Common myeloid progenitor, CD34-positive (primary cell): Measurements from ENCODE around the gene TARBP1.

Source experiments
- CTCF ChIA-PET: fragments of 350-600 bp; sonication (Branson Sonifier 250); formaldehyde crosslinking; loops from one replicate; lab custom pipeline; 2021; ENCODE audit warnings: antibody characterized with exemption; lab: Charles Lee
- POLR2A ChIA-PET: fragments of 350-600 bp; sonication (Branson Sonifier 250); formaldehyde crosslinking; loops from one replicate; lab custom pipeline; 2021; ENCODE audit warnings: antibody characterized with exemption; lab: Charles Lee
- DNase-seq, 3 donors: peaks; one replicate each; pipeline versions ENCODE4 v3.0.0 to v3.0.0-alpha.2; 2013
- H3K27ac ChIP-seq, 2 experiments: 1 replicate in 1 of 2; 2 replicates in 1 of 2; pipeline ENCODE4 v1.7.0; 2013; ENCODE audit warnings: inconsistent platforms in 2 of 2, low read length in 2 of 2, mild to moderate bottlenecking in 2 of 2, low read depth in 1 of 2, moderate library complexity in 1 of 2; ENCODE audit not compliant: severe bottlenecking in 2 of 2, insufficient read depth in 1 of 2, poor library complexity in 1 of 2
- H3K27me3 ChIP-seq, 5 experiments: replicated peaks in 2 of 5; 1 replicate in 3 of 5; 2 replicates in 2 of 5; pipeline versions ENCODE4 v1.6.1 to v1.7.0; 2013; ENCODE audit warnings: low read length in 4 of 5, mild to moderate bottlenecking in 2 of 5, moderate library complexity in 2 of 5, inconsistent platforms in 1 of 5; ENCODE audit not compliant: insufficient read depth in 5 of 5, control insufficient read depth in 4 of 5
- H3K36me3 ChIP-seq, 4 experiments: 1 replicate in 2 of 4; 2 replicates in 2 of 4; pipeline versions ENCODE4 v1.6.1 to v1.7.0; 2013; ENCODE audit warnings: low read length in 3 of 4, control low read depth in 1 of 4, mild to moderate bottlenecking in 1 of 4; ENCODE audit not compliant: control insufficient read depth in 4 of 4, insufficient read depth in 4 of 4
- H3K4me1 ChIP-seq, 4 experiments: 1 replicate in 3 of 4; 2 replicates in 1 of 4; pipeline versions ENCODE4 v1.6.1 to v1.7.1; 2013; ENCODE audit warnings: low read length in 3 of 4, mild to moderate bottlenecking in 3 of 4, control low read depth in 1 of 4, inconsistent platforms in 1 of 4, moderate library complexity in 1 of 4; ENCODE audit not compliant: control insufficient read depth in 4 of 4, insufficient read depth in 4 of 4; ENCODE audit errors: control extremely low read depth in 1 of 4
- H3K4me3 ChIP-seq, 7 experiments: 1 replicate in 4 of 7; 2 replicates in 3 of 7; pipeline versions ENCODE4 v1.5.1 to v1.7.0; 2013; ENCODE audit warnings: mild to moderate bottlenecking in 7 of 7, low read length in 6 of 7, moderate library complexity in 6 of 7, inconsistent platforms in 2 of 7, low read depth in 2 of 7, control low read depth in 1 of 7; ENCODE audit not compliant: insufficient read depth in 4 of 7, control insufficient read depth in 1 of 7; ENCODE audit errors: extremely low read depth in 1 of 7
- H3K9me3 ChIP-seq, 5 experiments: 1 replicate in 4 of 5; 2 replicates in 1 of 5; pipeline versions ENCODE4 v1.6.1 to v1.7.1; 2013; ENCODE audit warnings: low read length in 4 of 5, mild to moderate bottlenecking in 2 of 5, inconsistent platforms in 1 of 5, low read depth in 1 of 5, moderate library complexity in 1 of 5; ENCODE audit not compliant: control insufficient read depth in 4 of 5, insufficient read depth in 2 of 5; ENCODE audit errors: control extremely low read depth in 1 of 5
- WGBS: methylation state at CpG from one replicate; pipeline ENCODE4 v1.1.5; 2013; ENCODE audit not compliant: insufficient coverage; 5-methylcytosine and 5-hydroxymethylcytosine counted together

Gene TARBP1

GRCh38 chr1:234499119-234499942, 20.4 kb upstream of the TARBP1 start:
- ChIA-PET CTCF (interaction anchor here (0.6 to 3.7 kb wide), 31 partner anchors 9 to 597 kb away, joined by 3 to 21 read pairs (median 3); no protein-coding TSS in a partner anchor), POLR2A (interaction anchor here (0.5 to 1.7 kb wide), 6 partner anchors 23 to 625 kb away, joined by 3 to 6 read pairs (median 3); partner anchors contain the start of gene IRF2BP2)
- no peak overlapping the region for H3K4me3 ChIP-seq
- WGBS, result 36% methylated on average over 27 of the region's 27 CpGs
- peak; percentile 79 to 84 (median 80) for DNase-seq
- H3K27ac ChIP-seq, result peak overlapping the region in 1 of 2 experiments; percentile 14
- H3K4me1 ChIP-seq, result peaks cover 13 to 35% (median 26%) of the 10 kb centered on the region in 4 experiments
- no peaks in the 10 kb centered on the region for H3K36me3 ChIP-seq
- no peaks in the 10 kb centered on the region for H3K9me3 ChIP-seq
- no peaks in the 10 kb centered on the region for H3K27me3 ChIP-seq

GRCh38 chr1:234498448-234499118, 19.6 kb upstream of the TARBP1 start:
- no peak for DNase-seq
- Histone ChIP-seq H3K4me3 (no peak overlapping the region), H3K36me3 (no peaks in the 10 kb centered on the region), H3K4me1 (peaks cover 13 to 35% (median 26%) of the 10 kb centered on the region in 4 experiments), H3K9me3 (no peaks in the 10 kb centered on the region), H3K27me3 (no peaks in the 10 kb centered on the region), H3K27ac (no peak overlapping the region)
- ChIA-PET CTCF (interaction anchor here (0.7 to 3.7 kb wide), 20 partner anchors 8 to 598 kb away, joined by 3 to 21 read pairs (median 5); no protein-coding TSS in a partner anchor), POLR2A (interaction anchor here (0.7 to 1.7 kb wide), 4 partner anchors 24 to 273 kb away, joined by 3 to 6 read pairs (median 3); partner anchors contain the start of gene IRF2BP2)
- WGBS, result 13% methylated on average over 3 of the region's 9 CpGs

- no peak for DNase-seq
- CTCF ChIA-PET, result interaction anchor here (2.2 to 3.7 kb wide), 3 partner anchors 11 to 107 kb away, joined by 15 to 22 read pairs (median 15); no protein-coding TSS in a partner anchor
- peaks cover 13 to 30% (median 23%) of the 10 kb centered on the region in 4 experiments for H3K4me1 ChIP-seq
- H3K4me3 ChIP-seq, result no peak overlapping the region
- H3K27ac ChIP-seq, result no peak overlapping the region
- POLR2A ChIA-PET, result interaction anchor here (0.6 kb wide), 1 partner anchor 228 kb away, joined by 3 read pairs; no protein-coding TSS in a partner anchor
- no peaks in the 10 kb centered on the region for H3K27me3 ChIP-seq
- no CpG with 5 or more reads among the region's 1 CpG for WGBS
- no peaks in the 10 kb centered on the region for H3K36me3 ChIP-seq
- H3K9me3 ChIP-seq, result no peaks in the 10 kb centered on the region
These were observed 18.6 kb upstream of the TARBP1 start for GRCh38 chr1:234497589-234497988.

GRCh38 chr1:234495231-234495990, 16.4 kb upstream of the TARBP1 start:
- H3K4me3 ChIP-seq, result no peak overlapping the region
- no peak for DNase-seq
- H3K4me1 ChIP-seq, result peaks cover 11 to 31% (median 25%) of the 10 kb centered on the region in 4 experiments
- ChIA-PET POLR2A (no interaction called here), CTCF (interaction anchor here (0.7 to 3.1 kb wide), 10 partner anchors 9 to 598 kb away, joined by 3 to 22 read pairs (median 4); no protein-coding TSS in a partner anchor)
- 87% methylated on average over 7 of the region's 7 CpGs for WGBS
- H3K27me3 ChIP-seq, result no peaks in the 10 kb centered on the region
- no peak overlapping the region for H3K27ac ChIP-seq
- H3K36me3 ChIP-seq, result no peaks in the 10 kb centered on the region
- H3K9me3 ChIP-seq, result no peaks in the 10 kb centered on the region

- H3K9me3 ChIP-seq, result no peaks in the 10 kb centered on the region
- no peak for DNase-seq
- ChIA-PET POLR2A (no interaction called here), CTCF (no interaction called here)
- no peak overlapping the region for H3K4me3 ChIP-seq
- no peaks in the 10 kb centered on the region for H3K27me3 ChIP-seq
- peaks cover 5 to 17% (median 13%) of the 10 kb centered on the region in 4 experiments for H3K4me1 ChIP-seq
- no peaks in the 10 kb centered on the region for H3K36me3 ChIP-seq
- WGBS, result 93% methylated on average over 2 of the region's 4 CpGs
- H3K27ac ChIP-seq, result no peak overlapping the region
These were observed 15.1 kb upstream of the TARBP1 start for GRCh38 chr1:234494049-234494448.

- Histone ChIP-seq H3K4me3 (no peak overlapping the region), H3K27me3 (no peaks in the 10 kb centered on the region), H3K9me3 (no peaks in the 10 kb centered on the region), H3K4me1 (peaks cover 11 to 30% (median 27%) of the 10 kb centered on the region in 4 experiments), H3K27ac (no peak overlapping the region), H3K36me3 (no peaks in the 10 kb centered on the region)
- ChIA-PET CTCF (interaction anchor here (0.6 to 2.0 kb wide), 6 partner anchors 8 to 1292 kb away, joined by 3 to 5 read pairs (median 4); no protein-coding TSS in a partner anchor), POLR2A (no interaction called here)
- WGBS, result no CpG with 5 or more reads among the region's 4 CpGs
- peak in 1 of 3 donors; percentile 36 for DNase-seq
These were observed 12.0 kb upstream of the TARBP1 start for GRCh38 chr1:234490793-234491479.
